GM10266 (cell line): Measurements from ENCODE around the gene TLL2.

Experiments used
- DNase-seq: peaks from one replicate; pipeline ENCODE4 v3.0.0; 2012; ENCODE audit errors: extremely low spot score
- TF ChIP-seq, protein P1 (sequence below): IDR thresholded peaks from 2 replicates; pipeline ENCODE4 v1.5.1; 2012; ENCODE audit warnings: mild to moderate bottlenecking, low read depth; ENCODE audit not compliant: control insufficient read depth, insufficient read depth; ENCODE audit errors: missing control alignments

Gene TLL2

DNA sequence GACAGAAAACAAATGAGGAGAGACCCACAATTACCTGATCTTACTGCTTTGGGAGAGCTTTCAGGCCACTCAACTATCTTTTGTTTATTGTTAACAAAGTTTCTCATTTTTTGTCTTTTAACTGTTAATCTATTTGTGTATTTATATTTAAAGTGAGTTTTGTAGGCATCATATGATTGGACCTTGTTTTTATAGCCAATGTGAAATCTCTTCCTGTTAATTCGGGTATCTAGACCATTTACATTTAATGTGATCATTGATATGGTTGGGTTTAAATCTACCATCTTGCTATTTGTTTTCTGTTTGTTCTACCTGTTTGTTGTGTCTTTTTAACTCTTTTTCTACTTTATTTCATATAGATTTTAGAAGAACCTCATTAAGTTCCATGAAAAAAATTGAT lies 167.4 kb downstream of the TLL2 start:
- TF ChIP-seq, protein P1, sequence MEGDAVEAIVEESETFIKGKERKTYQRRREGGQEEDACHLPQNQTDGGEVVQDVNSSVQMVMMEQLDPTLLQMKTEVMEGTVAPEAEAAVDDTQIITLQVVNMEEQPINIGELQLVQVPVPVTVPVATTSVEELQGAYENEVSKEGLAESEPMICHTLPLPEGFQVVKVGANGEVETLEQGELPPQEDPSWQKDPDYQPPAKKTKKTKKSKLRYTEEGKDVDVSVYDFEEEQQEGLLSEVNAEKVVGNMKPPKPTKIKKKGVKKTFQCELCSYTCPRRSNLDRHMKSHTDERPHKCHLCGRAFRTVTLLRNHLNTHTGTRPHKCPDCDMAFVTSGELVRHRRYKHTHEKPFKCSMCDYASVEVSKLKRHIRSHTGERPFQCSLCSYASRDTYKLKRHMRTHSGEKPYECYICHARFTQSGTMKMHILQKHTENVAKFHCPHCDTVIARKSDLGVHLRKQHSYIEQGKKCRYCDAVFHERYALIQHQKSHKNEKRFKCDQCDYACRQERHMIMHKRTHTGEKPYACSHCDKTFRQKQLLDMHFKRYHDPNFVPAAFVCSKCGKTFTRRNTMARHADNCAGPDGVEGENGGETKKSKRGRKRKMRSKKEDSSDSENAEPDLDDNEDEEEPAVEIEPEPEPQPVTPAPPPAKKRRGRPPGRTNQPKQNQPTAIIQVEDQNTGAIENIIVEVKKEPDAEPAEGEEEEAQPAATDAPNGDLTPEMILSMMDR = no peak
- no peak for DNase-seq

DNA sequence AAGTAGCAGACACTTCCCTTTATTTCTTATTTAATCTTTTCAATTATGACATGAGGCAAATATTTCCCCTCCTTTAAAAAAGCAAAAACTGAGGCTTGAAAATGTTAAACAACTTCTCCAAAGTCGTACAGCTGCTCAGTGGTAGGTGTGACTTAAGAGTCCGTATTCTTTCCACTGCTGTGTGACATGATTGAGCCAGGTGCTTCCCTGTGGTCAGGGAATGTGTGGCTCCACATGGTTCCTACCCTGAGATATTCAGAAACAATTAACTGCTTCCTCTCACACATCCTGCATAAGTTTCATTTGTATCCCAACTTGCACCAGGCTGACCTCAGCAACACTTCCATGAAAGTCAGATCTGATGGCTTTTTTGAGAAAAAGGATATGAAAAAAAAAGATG lies 168.5 kb downstream of the TLL2 start:
- DNase-seq = no peak
- TF ChIP-seq, protein P1 = no peak

DNA sequence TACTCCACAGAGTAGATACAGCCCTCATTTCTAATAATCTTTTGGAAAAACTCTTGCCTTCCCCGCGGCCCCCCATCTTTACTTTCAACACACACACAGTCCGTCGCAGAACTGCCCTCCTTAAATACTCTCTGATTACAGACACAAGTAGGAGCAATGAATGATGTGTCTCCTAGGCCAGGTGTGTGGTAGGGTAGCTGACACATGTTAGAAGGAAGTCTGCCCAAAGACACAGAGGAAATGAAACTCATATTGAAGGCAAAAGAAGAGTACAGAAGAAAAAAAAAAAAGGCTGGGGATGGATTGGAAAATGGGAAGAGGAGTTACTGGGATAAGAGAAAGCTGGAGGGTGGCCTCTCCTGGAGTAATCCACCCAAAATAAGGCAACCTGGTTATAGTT lies 169.5 kb downstream of the TLL2 start:
- DNase-seq = no peak
- TF ChIP-seq, protein P1 = no peak

DNA sequence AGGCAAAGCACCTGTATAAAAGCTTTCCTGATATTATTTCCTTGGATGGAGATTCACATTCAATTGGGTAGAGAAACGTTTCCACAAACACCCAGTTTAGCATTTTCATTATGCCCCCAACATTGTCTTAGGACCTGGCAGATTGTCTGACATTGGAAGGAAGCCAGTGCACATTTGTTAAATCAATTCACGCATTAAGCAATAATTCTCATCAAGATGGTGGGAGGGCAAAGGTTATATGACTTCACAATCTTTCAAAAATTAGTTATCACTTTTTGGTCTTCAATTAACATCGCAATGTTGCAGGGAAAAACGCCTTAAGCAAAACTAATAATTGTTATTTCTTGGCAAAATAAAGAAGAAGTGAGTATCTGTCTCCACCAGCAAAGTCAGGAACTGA lies 171.3 kb downstream of the TLL2 start:
- no peak for DNase-seq
- TF ChIP-seq, protein P1 = no peak

DNA sequence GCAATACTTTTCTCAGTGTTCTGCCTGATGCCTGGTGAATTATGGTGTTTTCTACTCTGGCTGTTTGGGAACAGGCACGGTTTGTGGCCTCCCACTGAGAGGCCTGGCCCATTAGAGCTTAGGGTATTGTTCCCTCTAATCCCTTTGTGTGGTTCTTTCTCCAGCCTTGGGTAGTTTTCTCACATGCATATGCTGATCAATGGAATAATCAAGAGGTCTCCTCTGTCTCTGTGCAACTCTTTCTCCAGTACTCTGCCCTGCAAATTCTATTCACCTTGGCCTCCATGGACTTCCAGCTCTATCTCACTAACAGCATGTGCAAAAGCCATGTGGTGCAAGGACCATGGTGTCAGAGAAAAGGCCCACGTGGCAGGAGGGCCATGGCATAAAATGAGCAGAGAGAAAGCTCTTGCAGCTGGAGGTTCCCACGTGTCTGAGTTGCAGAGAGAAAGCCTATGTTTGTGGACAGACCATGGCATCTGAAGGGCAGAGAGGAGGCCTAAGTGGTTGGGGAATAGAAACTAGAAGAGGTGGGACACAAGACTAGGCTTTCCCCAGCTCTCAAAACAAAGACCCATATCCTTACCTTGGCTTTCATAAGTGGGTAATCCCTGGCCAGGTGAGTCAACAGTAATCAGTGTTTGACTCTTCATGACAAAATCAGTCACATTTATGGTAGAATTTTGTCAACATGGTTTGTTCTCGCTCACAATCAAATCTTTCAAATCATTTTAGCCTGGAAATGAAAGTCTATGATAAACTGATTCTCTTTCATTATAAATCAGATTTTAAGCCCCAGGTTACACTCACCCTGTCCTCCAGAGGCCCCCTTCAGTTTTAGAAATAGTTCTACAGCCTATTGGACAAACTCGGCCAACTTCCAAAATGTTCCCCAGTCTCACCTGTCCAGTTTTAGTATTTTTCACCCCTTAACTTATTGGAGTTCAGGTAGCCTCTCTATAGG lies 172.2 kb downstream of the TLL2 start:
- TF ChIP-seq, protein P1 = no peak
- DNase-seq = no peak

DNA sequence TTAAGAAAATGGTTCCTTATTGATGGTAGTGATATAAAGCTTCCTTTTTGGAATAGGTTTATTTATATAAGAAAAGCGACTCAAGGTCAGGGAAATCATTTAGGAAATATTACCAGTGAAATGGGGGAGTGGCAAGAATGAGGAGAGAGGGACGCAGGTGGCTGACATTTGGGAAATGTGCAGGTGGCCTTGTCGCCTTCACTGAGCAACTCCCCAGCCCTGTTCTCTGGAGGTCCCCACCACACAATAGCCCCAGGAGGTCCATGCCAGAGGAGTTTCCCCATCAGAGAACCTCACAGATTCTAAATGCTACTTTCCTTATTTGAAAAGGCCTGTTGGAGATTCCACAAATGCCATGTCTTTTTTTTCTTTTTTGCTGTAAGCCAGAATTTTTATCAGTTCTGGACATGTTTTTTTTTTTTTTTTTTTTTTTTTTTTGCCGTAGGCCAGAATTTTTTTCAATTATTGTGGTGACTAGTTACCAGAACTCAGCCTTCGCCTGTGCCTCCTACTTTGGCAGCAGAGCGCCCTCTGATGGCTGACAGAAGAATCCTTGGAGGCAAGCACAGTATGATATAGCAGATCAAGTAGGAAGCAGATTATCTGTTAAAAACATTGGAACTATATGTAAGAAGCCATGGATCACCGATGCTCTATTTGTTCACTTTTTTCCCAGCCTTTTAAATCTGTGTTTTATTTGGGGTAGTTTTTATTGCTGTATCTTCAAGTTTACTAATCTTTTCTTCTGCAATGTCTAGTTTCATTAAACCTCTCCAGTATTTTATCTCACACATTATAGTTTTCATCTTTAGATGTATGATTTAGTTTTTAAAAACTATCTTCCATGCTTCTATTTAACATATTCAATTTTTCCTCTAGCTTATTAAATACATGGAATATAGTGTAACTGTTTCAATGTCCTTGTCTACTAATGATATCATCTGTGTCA lies 173.5 kb downstream of the TLL2 start:
- DNase-seq = peak; percentile 55
- TF ChIP-seq, protein P1 = peak; percentile 86

DNA sequence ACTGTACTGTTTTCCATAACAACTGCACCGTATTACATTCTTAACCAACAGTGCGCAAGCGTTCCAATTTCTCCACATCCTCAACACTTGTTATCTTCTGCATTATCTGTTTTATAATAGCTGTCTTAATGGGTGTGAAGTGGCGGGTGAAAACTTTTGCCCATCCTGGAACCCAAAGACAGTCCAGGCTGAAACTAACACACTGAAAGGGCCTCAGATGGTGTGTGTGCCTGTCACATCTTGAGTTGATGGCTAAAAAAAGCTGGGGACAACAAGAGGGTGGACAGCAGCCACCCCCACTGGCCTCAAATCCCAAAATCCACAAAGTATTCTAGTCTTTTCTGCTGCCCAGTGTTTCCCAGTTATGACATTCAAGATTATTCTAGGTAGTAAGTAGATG lies 174.3 kb downstream of the TLL2 start:
- TF ChIP-seq, protein P1 = no peak
- DNase-seq = no peak
